PC-9 (cell line): ENCODE measurements around the gene SLC9A9.

ENCODE experiments used
- CTCF ChIP-seq: fragments of 200-600 bp; sonication (generic); conservative IDR thresholded peaks from 2 replicates; pipeline ENCODE4 v1.6.1; 2017; ENCODE audit warnings: mixed run types, antibody characterized with exemption, mild to moderate bottlenecking, moderate library complexity
- EZH2 ChIP-seq: fragments of 200-600 bp; sonication (generic); IDR thresholded peaks from 2 replicates; pipeline ENCODE4 v1.8.0; 2017; ENCODE audit warnings: antibody characterized with exemption, low read depth

- no peak for TF ChIP-seq EZH2
- TF ChIP-seq CTCF = no peak
These were observed 411.9 kb downstream of the SLC9A9 start for GRCh38 chr3:143436231-143436930.
